ENCODE measurements around the gene FNTB. TPM values are rescaled to one million over a fixed set of nuclear protein-coding genes. Genes with fewer than 3 reads are reported as not detected.

Gene FNTB
- total and polyA plus RNA-seq, 2 of the 13 experiments (the other 11 are each of a cell fraction or from before 2014, with no cell fraction given): 23.6 to 28.5 TPM

DNA sequence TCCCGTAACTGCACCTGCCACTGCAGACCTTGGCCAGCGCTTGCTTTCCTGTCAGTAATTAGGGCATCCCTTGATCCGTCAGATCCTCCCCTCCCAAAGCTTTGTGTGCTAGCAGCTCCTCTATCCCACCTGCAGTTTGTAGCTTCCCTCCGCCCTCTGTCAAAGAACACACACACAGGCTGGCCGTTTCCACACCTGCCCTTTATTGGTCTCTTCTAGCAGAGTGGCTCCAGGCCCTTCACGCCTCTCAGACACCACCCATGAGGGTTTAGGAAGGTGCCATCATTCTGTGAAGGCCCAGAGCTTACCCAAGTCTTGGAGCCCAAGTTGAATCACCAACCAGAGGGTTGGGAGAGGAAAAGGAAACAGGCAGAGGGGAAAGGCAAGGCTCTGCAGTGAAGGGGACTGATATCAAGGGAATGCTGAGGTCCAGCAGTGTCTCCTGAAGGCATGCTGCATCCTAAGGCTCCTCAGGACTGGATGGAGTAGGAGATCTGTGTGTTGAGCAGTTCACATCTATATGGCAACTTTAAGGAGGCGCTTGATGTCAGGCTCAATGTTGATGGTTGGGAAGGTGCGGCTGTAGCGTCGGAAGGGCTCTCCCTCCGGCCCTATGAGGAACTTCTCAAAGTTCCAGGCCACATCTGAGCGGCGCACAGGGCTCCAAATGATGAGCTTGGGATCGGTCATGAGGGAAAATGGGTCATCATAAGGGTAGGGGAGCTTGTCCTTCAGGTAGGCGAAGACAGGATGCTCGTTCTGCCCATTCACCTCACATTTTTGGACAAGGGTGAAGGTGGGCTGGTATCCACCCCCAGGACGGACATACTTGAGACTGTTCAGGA, 47.5 kb upstream of the FNTB start (continued):
- TF ChIP-seq, protein P1, sequence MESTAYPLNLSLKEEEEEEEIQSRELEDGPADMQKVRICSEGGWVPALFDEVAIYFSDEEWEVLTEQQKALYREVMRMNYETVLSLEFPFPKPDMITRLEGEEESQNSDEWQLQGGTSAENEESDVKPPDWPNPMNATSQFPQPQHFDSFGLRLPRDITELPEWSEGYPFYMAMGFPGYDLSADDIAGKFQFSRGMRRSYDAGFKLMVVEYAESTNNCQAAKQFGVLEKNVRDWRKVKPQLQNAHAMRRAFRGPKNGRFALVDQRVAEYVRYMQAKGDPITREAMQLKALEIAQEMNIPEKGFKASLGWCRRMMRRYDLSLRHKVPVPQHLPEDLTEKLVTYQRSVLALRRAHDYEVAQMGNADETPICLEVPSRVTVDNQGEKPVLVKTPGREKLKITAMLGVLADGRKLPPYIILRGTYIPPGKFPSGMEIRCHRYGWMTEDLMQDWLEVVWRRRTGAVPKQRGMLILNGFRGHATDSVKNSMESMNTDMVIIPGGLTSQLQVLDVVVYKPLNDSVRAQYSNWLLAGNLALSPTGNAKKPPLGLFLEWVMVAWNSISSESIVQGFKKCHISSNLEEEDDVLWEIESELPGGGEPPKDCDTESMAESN (CRISPR knock-in tag; conservative IDR thresholded peaks at IDR 0.05): no peak
- TF ChIP-seq KAT7 (CRISPR knock-in tag; IDR thresholded peaks at IDR 0.05; ENCODE audit: borderline replicate concordance): no peak
- no peak for TF ChIP-seq TSC22D2 (CRISPR knock-in tag; IDR thresholded peaks at IDR 0.05; ENCODE audit: borderline replicate concordance)
- TF ChIP-seq, protein P2, sequence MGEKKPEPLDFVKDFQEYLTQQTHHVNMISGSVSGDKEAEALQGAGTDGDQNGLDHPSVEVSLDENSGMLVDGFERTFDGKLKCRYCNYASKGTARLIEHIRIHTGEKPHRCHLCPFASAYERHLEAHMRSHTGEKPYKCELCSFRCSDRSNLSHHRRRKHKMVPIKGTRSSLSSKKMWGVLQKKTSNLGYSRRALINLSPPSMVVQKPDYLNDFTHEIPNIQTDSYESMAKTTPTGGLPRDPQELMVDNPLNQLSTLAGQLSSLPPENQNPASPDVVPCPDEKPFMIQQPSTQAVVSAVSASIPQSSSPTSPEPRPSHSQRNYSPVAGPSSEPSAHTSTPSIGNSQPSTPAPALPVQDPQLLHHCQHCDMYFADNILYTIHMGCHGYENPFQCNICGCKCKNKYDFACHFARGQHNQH (CRISPR knock-in tag; IDR thresholded peaks at IDR 0.05): no peak
- TF ChIP-seq, protein P3, sequence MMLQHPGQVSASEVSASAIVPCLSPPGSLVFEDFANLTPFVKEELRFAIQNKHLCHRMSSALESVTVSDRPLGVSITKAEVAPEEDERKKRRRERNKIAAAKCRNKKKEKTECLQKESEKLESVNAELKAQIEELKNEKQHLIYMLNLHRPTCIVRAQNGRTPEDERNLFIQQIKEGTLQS (CRISPR knock-in tag; IDR thresholded peaks at IDR 0.05): no peak
- no peak for TF ChIP-seq ZIK1 (CRISPR knock-in tag; IDR thresholded peaks at IDR 0.05; ENCODE audit: borderline replicate concordance, low read depth)
- TF ChIP-seq ZNF224 (CRISPR knock-in tag; IDR thresholded peaks at IDR 0.05): no peak
- TF ChIP-seq DMAP1 (CRISPR knock-in tag; IDR thresholded peaks at IDR 0.05): no peak
- TF ChIP-seq, protein P4, sequence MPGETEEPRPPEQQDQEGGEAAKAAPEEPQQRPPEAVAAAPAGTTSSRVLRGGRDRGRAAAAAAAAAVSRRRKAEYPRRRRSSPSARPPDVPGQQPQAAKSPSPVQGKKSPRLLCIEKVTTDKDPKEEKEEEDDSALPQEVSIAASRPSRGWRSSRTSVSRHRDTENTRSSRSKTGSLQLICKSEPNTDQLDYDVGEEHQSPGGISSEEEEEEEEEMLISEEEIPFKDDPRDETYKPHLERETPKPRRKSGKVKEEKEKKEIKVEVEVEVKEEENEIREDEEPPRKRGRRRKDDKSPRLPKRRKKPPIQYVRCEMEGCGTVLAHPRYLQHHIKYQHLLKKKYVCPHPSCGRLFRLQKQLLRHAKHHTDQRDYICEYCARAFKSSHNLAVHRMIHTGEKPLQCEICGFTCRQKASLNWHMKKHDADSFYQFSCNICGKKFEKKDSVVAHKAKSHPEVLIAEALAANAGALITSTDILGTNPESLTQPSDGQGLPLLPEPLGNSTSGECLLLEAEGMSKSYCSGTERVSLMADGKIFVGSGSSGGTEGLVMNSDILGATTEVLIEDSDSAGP (CRISPR knock-in tag; IDR thresholded peaks at IDR 0.05; ENCODE audit: borderline replicate concordance): peak; percentile 55; the same call in 1 of the 2 replicates
- no peak for TF ChIP-seq ZNF557 (CRISPR knock-in tag; IDR thresholded peaks at IDR 0.05)
- TF ChIP-seq ELF3 (CRISPR knock-in tag; IDR thresholded peaks at IDR 0.05): no peak
- no peak for TF ChIP-seq CREM (IDR thresholded peaks at IDR 0.05)
- no peak for TF ChIP-seq CREM (CRISPR knock-in tag; IDR thresholded peaks at IDR 0.05)
- TF ChIP-seq, protein P5, sequence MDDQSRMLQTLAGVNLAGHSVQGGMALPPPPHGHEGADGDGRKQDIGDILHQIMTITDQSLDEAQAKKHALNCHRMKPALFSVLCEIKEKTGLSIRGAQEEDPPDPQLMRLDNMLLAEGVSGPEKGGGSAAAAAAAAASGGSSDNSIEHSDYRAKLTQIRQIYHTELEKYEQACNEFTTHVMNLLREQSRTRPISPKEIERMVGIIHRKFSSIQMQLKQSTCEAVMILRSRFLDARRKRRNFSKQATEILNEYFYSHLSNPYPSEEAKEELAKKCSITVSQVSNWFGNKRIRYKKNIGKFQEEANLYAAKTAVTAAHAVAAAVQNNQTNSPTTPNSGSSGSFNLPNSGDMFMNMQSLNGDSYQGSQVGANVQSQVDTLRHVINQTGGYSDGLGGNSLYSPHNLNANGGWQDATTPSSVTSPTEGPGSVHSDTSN (CRISPR knock-in tag; IDR thresholded peaks at IDR 0.05; ENCODE audit: borderline replicate concordance): no peak
- no peak for TF ChIP-seq ZNF333 (CRISPR knock-in tag; IDR thresholded peaks at IDR 0.05; ENCODE audit: borderline replicate concordance)
- TF ChIP-seq TMF1 (CRISPR knock-in tag; IDR thresholded peaks at IDR 0.05; ENCODE audit: low read depth): 0 out of 2 replicates have a peak, but pooled peaks have one; percentile 22
- no peak for TF ChIP-seq ATAD3A (CRISPR knock-in tag; IDR thresholded peaks at IDR 0.05)
- TF ChIP-seq KMT2B (CRISPR knock-in tag; IDR thresholded peaks at IDR 0.05): no peak
- TF ChIP-seq NFATC3 (CRISPR knock-in tag; IDR thresholded peaks at IDR 0.05): no peak
- no peak for TF ChIP-seq MIXL1 (CRISPR knock-in tag; IDR thresholded peaks at IDR 0.05)
- TF ChIP-seq ZBTB1 (CRISPR knock-in tag; IDR thresholded peaks at IDR 0.05; ENCODE audit: borderline replicate concordance): no peak
- no peak for TF ChIP-seq TOE1 (CRISPR knock-in tag; IDR thresholded peaks at IDR 0.05)
- TF ChIP-seq TARDBP (CRISPR knock-in tag; IDR thresholded peaks at IDR 0.05): no peak
- TF ChIP-seq CENPX (CRISPR knock-in tag; IDR thresholded peaks at IDR 0.05): no peak
- TF ChIP-seq HIVEP1 (CRISPR knock-in tag; IDR thresholded peaks at IDR 0.05): 0 out of 2 replicates have a peak, but pooled peaks have one; percentile 4
- TF ChIP-seq ZNF615 (CRISPR knock-in tag; IDR thresholded peaks at IDR 0.05; ENCODE audit: borderline replicate concordance): no peak
